Bronchial epithelial cell (primary cell): Measurements from ENCODE around the gene KIF13A. TPM values are rescaled to one million over a fixed set of nuclear protein-coding genes. Genes with fewer than 3 reads are reported as not detected.

Experiments
- DNase-seq: peaks from one replicate; pipeline ENCODE4 v3.0.0-alpha.2; 2010; ENCODE audit warnings: low read depth
- FAIRE-seq: peaks from 2 replicates; lab custom pipeline; 2011; peaks lifted over from hg19 to GRCh38; lab: Jason Lieb, UNC
- H3K27me3 ChIP-seq: 2 replicates; pipeline ENCODE4 v1.5.1; 2011; ENCODE audit warnings: low read length; ENCODE audit not compliant: control insufficient read depth, insufficient read depth
- H3K36me3 ChIP-seq: 2 replicates; pipeline ENCODE4 v1.5.1; 2011; ENCODE audit warnings: low read length; ENCODE audit not compliant: control insufficient read depth, insufficient read depth
- H3K4me3 ChIP-seq: 2 replicates; pipeline ENCODE4 v1.5.1; 2011; ENCODE audit warnings: mild to moderate bottlenecking, low read depth, low read length, control low read depth
- CTCF ChIP-seq: IDR thresholded peaks from 2 replicates; pipeline ENCODE4 v1.5.1; 2011; ENCODE audit warnings: mild to moderate bottlenecking, moderate library complexity, low read length, control low read depth, inconsistent platforms; ENCODE audit not compliant: insufficient read depth, severe bottlenecking
- total RNA-seq: library from RNA; depleted of rRNA; stranded (reverse); fragments of >200 nt; gene quantifications from 2 replicates; pipeline ENCODE4 v1.2.1, GENCODE V29; 2014

Gene KIF13A
- total RNA-seq, 1 donor from 2014 or later, result 47.4 TPM

GRCh38 chr6:17714177-17714576 is 273.3 kb downstream of the KIF13A start:
- no peak overlapping the region for H3K4me3 ChIP-seq
- no peaks in the 10 kb centered on the region for H3K27me3 ChIP-seq
- peak; percentile 38 for DNase-seq
- TF ChIP-seq CTCF, result no peak
- no peaks in the 10 kb centered on the region for H3K36me3 ChIP-seq
- FAIRE-seq, result no peak

GRCh38 chr6:17712576-17712975 is 274.9 kb downstream of the KIF13A start:
- no peak for TF ChIP-seq CTCF
- Histone ChIP-seq H3K36me3 (no peaks in the 10 kb centered on the region), H3K27me3 (no peaks in the 10 kb centered on the region), H3K4me3 (no peak overlapping the region)
- FAIRE-seq, result no peak
- DNase-seq, result no peak

GRCh38 chr6:17710331-17710730 is 277.1 kb downstream of the KIF13A start:
- FAIRE-seq (no peak), DNase-seq (peak; percentile 24)
- no peak overlapping the region for H3K4me3 ChIP-seq
- no peaks in the 10 kb centered on the region for H3K27me3 ChIP-seq
- H3K36me3 ChIP-seq, result no peaks in the 10 kb centered on the region
- no peak for TF ChIP-seq CTCF

GRCh38 chr6:17709476-17709875 is 278.0 kb downstream of the KIF13A start:
- DNase-seq (no peak), FAIRE-seq (no peak)
- TF ChIP-seq CTCF, result no peak
- Histone ChIP-seq H3K4me3 (no peak overlapping the region), H3K36me3 (no peaks in the 10 kb centered on the region), H3K27me3 (no peaks in the 10 kb centered on the region)

Other genes starting within 250 kb of the KIF13A start
- 1.6 and 1.8 TPM in 2 replicates for gene NHLRC1, start 135.0 kb upstream of the KIF13A start, total RNA-seq
- gene TPMT, start 167.4 kb upstream of the KIF13A start, total RNA-seq, result 18.2 and 35.7 TPM in 2 replicates
- gene KDM1B, start 167.8 kb upstream of the KIF13A start, total RNA-seq, result 21.1 and 34.1 TPM in 2 replicates